Lower lobe of right lung (tissue), 2 donors: Measurements from ENCODE around the gene ABCA7. TPM values are rescaled to one million over a fixed set of nuclear protein-coding genes. Genes with fewer than 3 reads are reported as not detected.

Experiments
- ATAC-seq, 2 donors: fragments of 200-7000 bp; cut with Tn5 transposase; one replicate each; pipeline ENCODE4 v1.9.1; 2020 to 2022; ENCODE audit warnings: mild to moderate bottlenecking in 2 of 2, moderate library complexity in 2 of 2
- DNase-seq: peaks from one replicate; pipeline ENCODE4 v3.0.0-alpha.2; 2020
- H3K27ac ChIP-seq: fragments of 200-600 bp; one replicate; pipeline ENCODE4 v1.8.0; 2022
- H3K27me3 ChIP-seq: fragments of 200-600 bp; one replicate; pipeline ENCODE4 v1.8.0; 2022; ENCODE audit warnings: low read depth
- H3K36me3 ChIP-seq: fragments of 200-600 bp; one replicate; pipeline ENCODE4 v1.8.0; 2022; ENCODE audit warnings: mild to moderate bottlenecking
- H3K4me1 ChIP-seq: fragments of 200-600 bp; one replicate; pipeline ENCODE4 v1.8.0; 2022
- H3K4me3 ChIP-seq: fragments of 200-600 bp; one replicate; pipeline ENCODE4 v1.8.0; 2022; ENCODE audit warnings: mild to moderate bottlenecking
- H3K9me3 ChIP-seq: fragments of 200-600 bp; one replicate; pipeline ENCODE4 v1.8.0; 2022
- CTCF ChIP-seq: fragments of 200-600 bp; IDR thresholded peaks from one replicate; pipeline ENCODE4 v1.8.0; 2022; ENCODE audit warnings: antibody characterized with exemption, mild to moderate bottlenecking
- intact Hi-C: fragments of 100-400 bp; cut with DNase I; formaldehyde crosslinking; loops from one replicate; pipeline ENCODE4 v1.11.0; 2022
- total RNA-seq: library from RNA; stranded (reverse); fragmentation: NEBNext Ultra II Directional; extraction: Animal tissue kit (Norgen Biotek cat#: 25700); gene quantifications from one replicate; pipeline ENCODE4 v1.2.1, GENCODE V29; 2021
- donor health status: DM: no; HTN: yes; CAD: no; lungs with severe emphysema.

ABCA7 gene
- total RNA-seq, 1 donor from 2014 or later, result 53.3 TPM

GRCh38 chr19:1014161-1015060 is 25.5 kb upstream of the ABCA7 start:
- DNase-seq, result no peak
- Histone ChIP-seq H3K9me3 (no peaks in the 10 kb centered on the region), H3K27me3 (no peaks in the 10 kb centered on the region), H3K4me1 (peaks cover 54% of the 10 kb centered on the region), H3K27ac (no peak overlapping the region), H3K36me3 (peaks cover 51% of the 10 kb centered on the region), H3K4me3 (no peak overlapping the region)
- intact Hi-C loops, result no loop called here
- no peak for ATAC-seq
- TF ChIP-seq CTCF, result no peak

- Histone ChIP-seq H3K4me3 (no peak overlapping the region), H3K27ac (no peak overlapping the region), H3K36me3 (peaks cover 43% of the 10 kb centered on the region), H3K9me3 (no peaks in the 10 kb centered on the region), H3K4me1 (peaks cover 53% of the 10 kb centered on the region), H3K27me3 (no peaks in the 10 kb centered on the region)
- no peak for DNase-seq
- no peak for TF ChIP-seq CTCF
- no peak for ATAC-seq
- intact Hi-C loops, result no loop called here
Measured at GRCh38 chr19:1015061-1015781, 24.7 kb upstream of the ABCA7 start.

- DNase-seq, result no peak
- Histone ChIP-seq H3K4me3 (no peak overlapping the region), H3K4me1 (peaks cover 52% of the 10 kb centered on the region), H3K27ac (peak overlapping the region; percentile 6), H3K9me3 (no peaks in the 10 kb centered on the region), H3K36me3 (peaks cover 35% of the 10 kb centered on the region), H3K27me3 (no peaks in the 10 kb centered on the region)
- ATAC-seq, result no peak
- no peak for TF ChIP-seq CTCF
- intact Hi-C loops, result no loop called here
Measured at GRCh38 chr19:1015782-1016646, 23.9 kb upstream of the ABCA7 start.

GRCh38 chr19:1016647-1017114 is 23.2 kb upstream of the ABCA7 start:
- no peak for TF ChIP-seq CTCF
- no peaks in the 10 kb centered on the region for H3K27me3 ChIP-seq
- intact Hi-C loops, result no loop called here
- H3K4me1 ChIP-seq, result peaks cover 53% of the 10 kb centered on the region
- no peak for DNase-seq
- H3K4me3 ChIP-seq, result peak overlapping the region; percentile 20
- no peak for ATAC-seq
- H3K27ac ChIP-seq, result peak overlapping the region; percentile 6
- peaks cover 29% of the 10 kb centered on the region for H3K36me3 ChIP-seq
- H3K9me3 ChIP-seq, result no peaks in the 10 kb centered on the region
